ENCODE results near the gene FRMD4A. TPM values are rescaled to one million over a fixed set of nuclear protein-coding genes. Genes with fewer than 3 reads are reported as not detected.

The FRMD4A gene
- total RNA-seq, 1 experiment from 2014 or later, result 19.6 TPM

GRCh38 chr10:13973742-13974141 is 357.0 kb downstream of the FRMD4A start:
- Histone ChIP-seq H3K56ac (ENCODE audit: insufficient read length, low read depth, low read length) (no peak overlapping the region), H4K20me1 (ENCODE audit: control insufficient read depth, insufficient read depth, insufficient read length) (no peaks in the 10 kb centered on the region), H3K79me1 (ENCODE audit: insufficient read depth, low read depth, low read length, poor library complexity, severe bottlenecking) (no peaks in the 10 kb centered on the region), H4K8ac (replicated peaks; ENCODE audit: insufficient read length, low read depth, low read length) (no peak overlapping the region), H3K27me3 (ENCODE audit: insufficient read depth, low read length) (no peaks in the 10 kb centered on the region), H2BK20ac (ENCODE audit: low read depth, low read length, poor library complexity, severe bottlenecking) (no peak overlapping the region), H2AFZ (ENCODE audit: low read length) (no peak overlapping the region), H3K4me2 (ENCODE audit: insufficient read depth, insufficient read length, low read length) (no peak overlapping the region), H3K14ac (ENCODE audit: insufficient read depth, low read length) (no peak overlapping the region), H2BK120ac (ENCODE audit: low read depth, low read length, poor library complexity, severe bottlenecking) (no peak overlapping the region), H4K91ac (ENCODE audit: insufficient read length, low read depth, low read length) (no peak overlapping the region), H3K9ac (ENCODE audit: extremely low read depth, insufficient read length, low read length) (no peak overlapping the region), H3K23ac (ENCODE audit: insufficient read length, low read depth, low read length) (no peak overlapping the region), H2BK15ac (ENCODE audit: low read depth, low read length) (no peak overlapping the region), H3K18ac (ENCODE audit: insufficient read length, low read depth, low read length) (no peak overlapping the region), H3K4me1 (ENCODE audit: insufficient read depth, low read length) (peaks cover 7% of the 10 kb centered on the region; the same call in 1 of the 2 replicates), H2AK5ac (ENCODE audit: insufficient read length, low read length) (no peak overlapping the region), H3K27ac (ENCODE audit: insufficient read length, low read depth, low read length) (no peak overlapping the region), H4K5ac (ENCODE audit: insufficient read length, low read depth, low read length) (no peak overlapping the region), H3K9me3 (ENCODE audit: control insufficient read depth, low read depth, low read length) (no peaks in the 10 kb centered on the region), H3K79me2 (ENCODE audit: insufficient read depth, low read length) (no peaks in the 10 kb centered on the region), H3T11ph (ENCODE audit: low read length) (no peak overlapping the region), H2BK5ac (ENCODE audit: insufficient read length, low read length) (no peak overlapping the region), H3K4ac (ENCODE audit: low read depth, low read length) (no peak overlapping the region), H3K23me2 (ENCODE audit: insufficient read length, low read depth, low read length, poor library complexity, severe bottlenecking) (no peaks in the 10 kb centered on the region), H2BK12ac (ENCODE audit: insufficient read length, low read depth, low read length) (no peak overlapping the region)
- H3K36me3 Mint-ChIP-seq (ENCODE audit: insufficient read depth in 1 of 3, low read depth in 3 of 3), result no peaks in the 10 kb centered on the region
- TF ChIP-seq, protein P1, sequence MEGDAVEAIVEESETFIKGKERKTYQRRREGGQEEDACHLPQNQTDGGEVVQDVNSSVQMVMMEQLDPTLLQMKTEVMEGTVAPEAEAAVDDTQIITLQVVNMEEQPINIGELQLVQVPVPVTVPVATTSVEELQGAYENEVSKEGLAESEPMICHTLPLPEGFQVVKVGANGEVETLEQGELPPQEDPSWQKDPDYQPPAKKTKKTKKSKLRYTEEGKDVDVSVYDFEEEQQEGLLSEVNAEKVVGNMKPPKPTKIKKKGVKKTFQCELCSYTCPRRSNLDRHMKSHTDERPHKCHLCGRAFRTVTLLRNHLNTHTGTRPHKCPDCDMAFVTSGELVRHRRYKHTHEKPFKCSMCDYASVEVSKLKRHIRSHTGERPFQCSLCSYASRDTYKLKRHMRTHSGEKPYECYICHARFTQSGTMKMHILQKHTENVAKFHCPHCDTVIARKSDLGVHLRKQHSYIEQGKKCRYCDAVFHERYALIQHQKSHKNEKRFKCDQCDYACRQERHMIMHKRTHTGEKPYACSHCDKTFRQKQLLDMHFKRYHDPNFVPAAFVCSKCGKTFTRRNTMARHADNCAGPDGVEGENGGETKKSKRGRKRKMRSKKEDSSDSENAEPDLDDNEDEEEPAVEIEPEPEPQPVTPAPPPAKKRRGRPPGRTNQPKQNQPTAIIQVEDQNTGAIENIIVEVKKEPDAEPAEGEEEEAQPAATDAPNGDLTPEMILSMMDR (conservative IDR thresholded peaks at IDR 0.05), result no peak
- no peak for DNase-seq
- no CpG with 5 or more reads among the region's 4 CpGs for WGBS (ENCODE audit: extremely low coverage, insufficient read length, low lambda C conversion rate)
- no peaks in the 10 kb centered on the region for H3K9me3 Mint-ChIP-seq
- no peak overlapping the region for H3K4me3 Mint-ChIP-seq
- peaks cover 38 to 46% of the 10 kb centered on the region in 2 experiments for H3K4me1 Mint-ChIP-seq
- no peak overlapping the region; a peak in 1 of 7 replicates for H3K27ac Mint-ChIP-seq
- no peaks in the 10 kb centered on the region for H3K27me3 Mint-ChIP-seq (ENCODE audit: low read depth)

Data from H9 (cell line).